Panc1 (cell line): ENCODE measurements around the gene KCNQ1.

Source experiments
- CTCF ChIP-seq: fragments of 450-650 bp; IDR thresholded peaks from 2 replicates; pipeline ENCODE4 v1.5.1; 2017; ENCODE audit warnings: mild to moderate bottlenecking
- REST ChIP-seq, 2 experiments: IDR thresholded peaks; 2 replicates each; pipeline ENCODE4 v1.6.1; 2011 to 2012; ENCODE audit warnings: low read depth in 2 of 2, control low read depth in 1 of 2, low read length in 1 of 2, mild to moderate bottlenecking in 1 of 2, moderate library complexity in 1 of 2; ENCODE audit not compliant: insufficient read depth in 1 of 2

- TF ChIP-seq CTCF (no peak), REST (IDR thresholded peaks at IDR 0.05; ENCODE audit: insufficient read depth in 1 of 2, low read depth in 2 of 2, low read length in 1 of 2) (no peak)
These were observed 389.1 kb downstream of the KCNQ1 start for GRCh38 chr11:2833716-2834502.
